Kidney (tissue), 14 donors: ENCODE data around the gene CEP164. TPM values are rescaled to one million over a fixed set of nuclear protein-coding genes. Genes with fewer than 3 reads are reported as not detected.

Source experiments
- DNase-seq, 5 donors: peaks; one replicate each; pipeline ENCODE4 v3.0.0-alpha.2; 2013 to 2020
- FAIRE-seq: peaks from 2 replicates; lab custom pipeline; 2012; peaks lifted over from hg19 to GRCh38; lab: Jason Lieb, UNC
- H3K27ac ChIP-seq, 2 donors: one replicate each; pipeline ENCODE4 v1.7.0; 2013; ENCODE audit warnings: low read depth in 2 of 2, low read length in 2 of 2, inconsistent platforms in 1 of 2
- H3K27me3 ChIP-seq: one replicate; pipeline ENCODE4 v1.7.1; 2013; ENCODE audit warnings: low read length, inconsistent platforms; ENCODE audit not compliant: control insufficient read depth, insufficient read depth
- H3K36me3 ChIP-seq, 3 donors: one replicate each; pipeline versions ENCODE4 v1.7.0 to v1.7.1; 2013; ENCODE audit warnings: low read length in 3 of 3, control low read depth in 1 of 3, inconsistent platforms in 1 of 3; ENCODE audit not compliant: insufficient read depth in 3 of 3, control insufficient read depth in 2 of 3
- H3K4me1 ChIP-seq, 3 donors: one replicate each; pipeline versions ENCODE4 v1.7.0 to v1.7.1; 2013; ENCODE audit warnings: low read length in 3 of 3, inconsistent platforms in 1 of 3, low read depth in 1 of 3; ENCODE audit not compliant: control insufficient read depth in 2 of 3, insufficient read depth in 2 of 3
- H3K4me3 ChIP-seq, 3 donors: one replicate each; pipeline versions ENCODE4 v1.7.0 to v1.8.1; 2013; ENCODE audit warnings: low read length in 3 of 3, control low read depth in 1 of 3, inconsistent platforms in 1 of 3
- H3K9ac ChIP-seq, 3 donors: one replicate each; pipeline versions ENCODE4 v1.7.0 to v1.7.1; 2013; ENCODE audit warnings: low read length in 3 of 3, control low read depth in 1 of 3, inconsistent platforms in 1 of 3
- H3K9me3 ChIP-seq, 3 donors: one replicate each; pipeline versions ENCODE4 v1.7.0 to v1.7.1; 2013; ENCODE audit warnings: low read length in 3 of 3, control low read depth in 1 of 3, inconsistent platforms in 1 of 3; ENCODE audit not compliant: control insufficient read depth in 2 of 3, insufficient read depth in 1 of 3
- intact Hi-C: fragments of 100-400 bp; cut with DNase I; formaldehyde crosslinking; loops from one replicate; pipeline ENCODE4 v1.11.1; 2022
- polyA plus RNA-seq: library from polyadenylated mRNA; stranded (reverse); fragments of 350-450 nt; fragmentation: Illumina TruSeq; extraction: RNeasy Lipid Tissue Mini Kit (QIAGEN cat#74804); gene quantifications from one replicate; pipeline ENCODE4 v1.2.3, GENCODE V29; 2014; ENCODE audit warnings: low read depth, low replicate concordance; ENCODE audit not compliant: insufficient read depth
- total RNA-seq: library from RNA; stranded (reverse); fragmentation: NEBNext Ultra II Directional; extraction: Animal tissue kit (Norgen Biotek cat#: 25700); gene quantifications from one replicate; pipeline ENCODE4 v1.2.1, GENCODE V29; 2021
- TF ChIP-seq, protein P1 (sequence below): IDR thresholded peaks from 3 replicates; pipeline ENCODE4 v1.5.1; 2012; ENCODE audit warnings: mild to moderate bottlenecking, moderate library complexity, borderline replicate concordance; ENCODE audit not compliant: insufficient read depth; ENCODE audit errors: extremely low read depth
- donor health status: control.
- donor health status: control.
- donor health status: control.
- donor health status: control.
- donor health status: control.
- donor health status: DM: yes; HTN: yes; CAD: no.
- donor health status: Normal renal cell carcinoma (clear cell type).

Gene CEP164
- total and polyA plus RNA-seq, 2 donors from 2014 or later: 7.9 to 30.7 TPM

DNA sequence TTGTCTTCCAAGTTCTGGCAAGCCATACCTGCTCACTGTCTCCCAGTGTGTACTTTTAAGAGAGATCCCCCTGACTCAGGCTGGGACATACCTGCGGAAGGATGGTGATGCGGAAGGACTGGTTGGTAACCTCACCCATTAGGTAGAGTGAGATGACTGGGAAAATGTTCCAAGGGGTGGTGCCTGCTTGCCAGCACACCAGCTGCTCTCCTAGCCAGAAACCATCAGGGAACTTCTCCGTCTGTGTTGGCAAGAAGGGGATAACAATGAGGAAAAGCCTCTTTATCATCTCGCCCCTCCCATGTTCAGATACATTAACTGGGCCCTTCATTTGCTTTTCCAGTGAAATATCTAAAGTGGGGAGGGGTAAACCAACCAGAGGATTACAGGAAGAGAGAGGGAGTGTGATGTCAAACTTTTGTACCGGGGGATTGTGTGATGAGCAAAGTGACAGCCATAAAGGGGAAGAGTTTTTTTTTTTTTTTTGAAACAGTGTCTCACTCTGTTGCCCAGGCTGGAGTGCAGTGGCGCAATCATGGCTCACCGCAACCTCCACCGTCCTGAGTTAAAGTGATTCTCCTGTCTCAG, 36.8 kb upstream of the CEP164 start, which contains the start of gene BACE1-AS:
Gene BACE1-AS (plus strand): TSS at position 538 of the 588 bp plus-strand sequence.
- Histone ChIP-seq H3K4me1 (no peaks in the 10 kb centered on the region), H3K27me3 (no peaks in the 10 kb centered on the region), H3K27ac (no peak within 1 kb of the TSS), H3K36me3 (peaks cover 7 to 30% (median 29%) of the 10 kb centered on the region in 3 donors), H3K4me3 (no peak within 1 kb of the TSS), H3K9ac (no peak within 1 kb of the TSS), H3K9me3 (no peaks in the 10 kb centered on the region)
- no peak for DNase-seq
- no peak for FAIRE-seq
- intact Hi-C loops: no loop called here
- TF ChIP-seq, protein P1, sequence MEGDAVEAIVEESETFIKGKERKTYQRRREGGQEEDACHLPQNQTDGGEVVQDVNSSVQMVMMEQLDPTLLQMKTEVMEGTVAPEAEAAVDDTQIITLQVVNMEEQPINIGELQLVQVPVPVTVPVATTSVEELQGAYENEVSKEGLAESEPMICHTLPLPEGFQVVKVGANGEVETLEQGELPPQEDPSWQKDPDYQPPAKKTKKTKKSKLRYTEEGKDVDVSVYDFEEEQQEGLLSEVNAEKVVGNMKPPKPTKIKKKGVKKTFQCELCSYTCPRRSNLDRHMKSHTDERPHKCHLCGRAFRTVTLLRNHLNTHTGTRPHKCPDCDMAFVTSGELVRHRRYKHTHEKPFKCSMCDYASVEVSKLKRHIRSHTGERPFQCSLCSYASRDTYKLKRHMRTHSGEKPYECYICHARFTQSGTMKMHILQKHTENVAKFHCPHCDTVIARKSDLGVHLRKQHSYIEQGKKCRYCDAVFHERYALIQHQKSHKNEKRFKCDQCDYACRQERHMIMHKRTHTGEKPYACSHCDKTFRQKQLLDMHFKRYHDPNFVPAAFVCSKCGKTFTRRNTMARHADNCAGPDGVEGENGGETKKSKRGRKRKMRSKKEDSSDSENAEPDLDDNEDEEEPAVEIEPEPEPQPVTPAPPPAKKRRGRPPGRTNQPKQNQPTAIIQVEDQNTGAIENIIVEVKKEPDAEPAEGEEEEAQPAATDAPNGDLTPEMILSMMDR: no peak

- Histone ChIP-seq H3K36me3 (peaks cover 7 to 32% (median 26%) of the 10 kb centered on the region in 3 donors), H3K9ac (no peak overlapping the region), H3K4me1 (no peaks in the 10 kb centered on the region), H3K27me3 (no peaks in the 10 kb centered on the region), H3K27ac (no peak overlapping the region), H3K4me3 (no peak overlapping the region), H3K9me3 (no peaks in the 10 kb centered on the region)
- DNase-seq (no peak), FAIRE-seq (no peak)
- intact Hi-C loops: no loop called here
- TF ChIP-seq, protein P1: no peak
Observed at GRCh38 chr11:117292616-117293015, 35.0 kb upstream of the CEP164 start.

- no peak overlapping the region for H3K9ac ChIP-seq
- DNase-seq: no peak
- H3K4me3 ChIP-seq: no peak overlapping the region
- H3K27me3 ChIP-seq: no peaks in the 10 kb centered on the region
- TF ChIP-seq, protein P1: no peak
- peaks cover 3 to 14% (median 8%) of the 10 kb centered on the region in 3 donors for H3K36me3 ChIP-seq
- H3K27ac ChIP-seq: no peak overlapping the region
- H3K4me1 ChIP-seq: peaks cover 0 to 15% (median 12%) of the 10 kb centered on the region in 3 donors
- H3K9me3 ChIP-seq: no peaks in the 10 kb centered on the region
- intact Hi-C loops: no loop called here
- FAIRE-seq: no peak
Observed at GRCh38 chr11:117295438-117296137, 32.1 kb upstream of the CEP164 start.
